WTC11 (cell line): ENCODE measurements around the gene TMEM92. TPM values are rescaled to one million over a fixed set of nuclear protein-coding genes. Genes with fewer than 3 reads are reported as not detected.
"Not testable (repeated sequence)": the region's sequence is repeated elsewhere in the genome, so short reads cannot be mapped to it uniquely, and the experiment has no call there.

Experiments used
- ATAC-seq: fragments of 200-7000 bp; cut with Tn5 transposase; 2 replicates; pipeline ENCODE4 v1.10.0; 2021; ENCODE audit warnings: mild to moderate bottlenecking, moderate library complexity
- CTCF ChIA-PET: fragments of 300-600 bp; sonication (Branson Sonifier 250); formaldehyde crosslinking; loops from one replicate; lab custom pipeline; 2021; ENCODE audit warnings: antibody characterized with exemption; lab: Charles Lee
- POLR2A ChIA-PET: fragments of 350-600 bp; sonication (Branson Sonifier 250); formaldehyde crosslinking; loops from one replicate; lab custom pipeline; 2021; ENCODE audit warnings: antibody characterized with exemption; lab: Charles Lee
- DNase-seq: peaks from one replicate; pipeline ENCODE4 v3.0.0; 2021; ENCODE audit warnings: low spot score
- H3K27ac Mint-ChIP-seq: 2 replicates; pipeline ENCODE4 v1.8.0; 2021; ENCODE audit warnings: mixed read lengths
- H3K27me3 Mint-ChIP-seq: 2 replicates; pipeline ENCODE4 v1.8.0; 2021; ENCODE audit warnings: low read depth, mild to moderate bottlenecking, moderate library complexity, mixed read lengths
- H3K36me3 Mint-ChIP-seq: 2 replicates; pipeline ENCODE4 v1.8.0; 2021; ENCODE audit warnings: mixed read lengths
- H3K4me1 Mint-ChIP-seq: 2 replicates; pipeline ENCODE4 v1.8.0; 2022; ENCODE audit warnings: mixed read lengths
- H3K4me3 Mint-ChIP-seq: 2 replicates; pipeline ENCODE4 v1.8.0; 2021; ENCODE audit warnings: mild to moderate bottlenecking, moderate library complexity, mixed read lengths
- H3K9me3 Mint-ChIP-seq: 2 replicates; pipeline ENCODE4 v1.8.0; 2021; ENCODE audit warnings: mixed read lengths
- ATF6 ChIP-seq: sonication (generic); formaldehyde crosslinking; IDR thresholded peaks from 2 replicates; pipeline ENCODE4 v1.8.1; 2023; ENCODE audit warnings: mild to moderate bottlenecking, missing genetic modification reagents
- CTCF ChIP-seq: fragments of 200-600 bp; IDR thresholded peaks from 2 replicates; pipeline ENCODE4 v1.8.0; 2022; ENCODE audit warnings: antibody characterized with exemption
- FOXP1 ChIP-seq: sonication (generic); formaldehyde crosslinking; IDR thresholded peaks from 2 replicates; pipeline ENCODE4 v1.8.0; 2022; ENCODE audit warnings: missing genetic modification reagents, mild to moderate bottlenecking, moderate library complexity, borderline replicate concordance
- HMGA2 ChIP-seq: fragments of 250-450 bp; sonication (Bioruptor Pico); IDR thresholded peaks from 2 replicates; pipeline ENCODE4 v1.4.0; 2021; ENCODE audit warnings: mild to moderate bottlenecking, moderate library complexity
- IRF2 ChIP-seq: sonication (generic); formaldehyde crosslinking; IDR thresholded peaks from 2 replicates; pipeline ENCODE4 v1.8.0; 2022; ENCODE audit warnings: low read depth, missing genetic modification reagents, borderline replicate concordance
- JUN ChIP-seq: sonication (generic); formaldehyde crosslinking; IDR thresholded peaks from 2 replicates; pipeline ENCODE4 v1.8.0; 2023; ENCODE audit warnings: mild to moderate bottlenecking, missing genetic modification reagents
- MAX ChIP-seq: sonication (generic); formaldehyde crosslinking; IDR thresholded peaks from 2 replicates; pipeline ENCODE4 v1.8.0; 2022; ENCODE audit warnings: mild to moderate bottlenecking, missing genetic modification reagents
- MXD4 ChIP-seq: fragments of 250-450 bp; sonication (Bioruptor Pico); IDR thresholded peaks from 2 replicates; pipeline ENCODE4 v1.8.0; 2021; ENCODE audit warnings: mild to moderate bottlenecking, moderate library complexity, borderline replicate concordance
- NR1H2 ChIP-seq: sonication (generic); formaldehyde crosslinking; IDR thresholded peaks from 2 replicates; pipeline ENCODE4 v1.9.0; 2021; ENCODE audit warnings: mild to moderate bottlenecking, moderate library complexity, missing genetic modification reagents
- NR2C2 ChIP-seq: sonication (generic); formaldehyde crosslinking; IDR thresholded peaks from 2 replicates; pipeline ENCODE4 v1.8.0; 2022; ENCODE audit warnings: mild to moderate bottlenecking, missing genetic modification reagents
- NR3C1 ChIP-seq: sonication (generic); formaldehyde crosslinking; conservative IDR thresholded peaks from 2 replicates; pipeline ENCODE4 v1.8.1; 2023; ENCODE audit warnings: low read depth, mild to moderate bottlenecking, missing genetic modification reagents
- OVOL2 ChIP-seq: fragments of 250-450 bp; sonication (Bioruptor Pico); IDR thresholded peaks from 2 replicates; pipeline ENCODE4 v1.9.0; 2021; ENCODE audit warnings: mild to moderate bottlenecking, borderline replicate concordance
- PRDM15 ChIP-seq: sonication (generic); formaldehyde crosslinking; IDR thresholded peaks from 2 replicates; pipeline ENCODE4 v1.8.0; 2022; ENCODE audit warnings: missing genetic modification reagents
- RELA ChIP-seq: sonication (generic); formaldehyde crosslinking; IDR thresholded peaks from 2 replicates; pipeline ENCODE4 v1.8.1; 2022; ENCODE audit warnings: missing genetic modification reagents, mild to moderate bottlenecking, borderline replicate concordance
- RORB ChIP-seq: fragments of 250-450 bp; sonication (Bioruptor Pico); IDR thresholded peaks from 2 replicates; pipeline ENCODE4 v1.9.0; 2021; ENCODE audit warnings: mild to moderate bottlenecking
- SMAD3 ChIP-seq: sonication (generic); formaldehyde crosslinking; IDR thresholded peaks from 2 replicates; pipeline ENCODE4 v1.8.0; 2022; ENCODE audit warnings: missing genetic modification reagents, mild to moderate bottlenecking, borderline replicate concordance
- SP1 ChIP-seq: sonication (generic); formaldehyde crosslinking; conservative IDR thresholded peaks from 2 replicates; pipeline ENCODE4 v1.8.1; 2022; ENCODE audit warnings: missing genetic modification reagents
- TEAD4 ChIP-seq: sonication (generic); formaldehyde crosslinking; IDR thresholded peaks from 2 replicates; pipeline ENCODE4 v1.8.0; 2022; ENCODE audit warnings: mild to moderate bottlenecking, missing genetic modification reagents
- ZNF121 ChIP-seq: sonication (generic); formaldehyde crosslinking; IDR thresholded peaks from 2 replicates; pipeline ENCODE4 v1.8.0; 2023; ENCODE audit warnings: missing genetic modification reagents
- ZNF219 ChIP-seq: sonication (generic); formaldehyde crosslinking; IDR thresholded peaks from 2 replicates; pipeline ENCODE4 v1.8.0; 2023; ENCODE audit warnings: missing genetic modification reagents, mild to moderate bottlenecking, borderline replicate concordance
- ZNF263 ChIP-seq: sonication (generic); formaldehyde crosslinking; IDR thresholded peaks from 2 replicates; pipeline ENCODE4 v1.8.1; 2022; ENCODE audit warnings: low read depth, mild to moderate bottlenecking, moderate library complexity, missing genetic modification reagents
- ZNF423 ChIP-seq: fragments of 250-450 bp; sonication (Bioruptor Pico); IDR thresholded peaks from 2 replicates; pipeline ENCODE4 v2.1.2; 2022; ENCODE audit warnings: mild to moderate bottlenecking, moderate library complexity
- total RNA-seq: library from RNA; stranded (reverse); gene quantifications from 3 replicates; pipeline ENCODE4 v1.2.3, GENCODE V29; 2021
- TF ChIP-seq, protein P1 (sequence below): sonication (generic); formaldehyde crosslinking; IDR thresholded peaks from 2 replicates; pipeline ENCODE4 v1.8.1; 2022; ENCODE audit warnings: low read depth, mild to moderate bottlenecking, moderate library complexity, missing genetic modification reagents, borderline replicate concordance

Gene TMEM92
- total RNA-seq, 1 experiment from 2014 or later = 9.8 TPM

GRCh38 chr17:50316016-50316587 is 41.8 kb downstream of the TMEM92 start:
- peaks cover 11% of the 10 kb centered on the region for H3K4me1 Mint-ChIP-seq
- peaks cover 9% of the 10 kb centered on the region for H3K27me3 Mint-ChIP-seq
- CTCF ChIA-PET = no interaction called here
- TF ChIP-seq OVOL2 (CRISPR knock-in tag) = no peak
- no peak for TF ChIP-seq CTCF
- TF ChIP-seq ZNF263 (CRISPR knock-in tag) = no peak
- TF ChIP-seq FOXP1 (CRISPR knock-in tag) = no peak
- TF ChIP-seq RELA (CRISPR knock-in tag) = no peak
- TF ChIP-seq PRDM15 (CRISPR knock-in tag) = no peak
- no peak for TF ChIP-seq IRF2 (CRISPR knock-in tag)
- TF ChIP-seq ATF6 = no peak
- no peak for TF ChIP-seq SMAD3 (CRISPR knock-in tag)
- TF ChIP-seq JUN = no peak
- no peak for TF ChIP-seq MXD4
- TF ChIP-seq ZNF219 (CRISPR knock-in tag) = no peak
- TF ChIP-seq, all 79 proteins: peak for 0
- H3K9me3 Mint-ChIP-seq = peaks cover 10% of the 10 kb centered on the region
- H3K27ac Mint-ChIP-seq = no peak overlapping the region
- POLR2A ChIA-PET = no interaction called here
- peaks cover 3% of the 10 kb centered on the region; the same call in 1 of the 2 replicates for H3K36me3 Mint-ChIP-seq
- DNase-seq (no peak), ATAC-seq (no peak)
- H3K4me3 Mint-ChIP-seq = no peak overlapping the region

GRCh38 chr17:50316660-50317059 is 42.4 kb downstream of the TMEM92 start:
- CTCF ChIA-PET = interaction anchor here (0.7 kb wide), 1 partner anchor 148 kb away, joined by 3 read pairs; no protein-coding TSS in a partner anchor
- DNase-seq, H3K27ac Mint-ChIP-seq, H3K4me1 Mint-ChIP-seq, ATAC-seq, POLR2A ChIA-PET, H3K4me3 Mint-ChIP-seq, H3K27me3 Mint-ChIP-seq, H3K36me3 Mint-ChIP-seq, H3K9me3 Mint-ChIP-seq: not testable (repeated sequence)

DNA sequence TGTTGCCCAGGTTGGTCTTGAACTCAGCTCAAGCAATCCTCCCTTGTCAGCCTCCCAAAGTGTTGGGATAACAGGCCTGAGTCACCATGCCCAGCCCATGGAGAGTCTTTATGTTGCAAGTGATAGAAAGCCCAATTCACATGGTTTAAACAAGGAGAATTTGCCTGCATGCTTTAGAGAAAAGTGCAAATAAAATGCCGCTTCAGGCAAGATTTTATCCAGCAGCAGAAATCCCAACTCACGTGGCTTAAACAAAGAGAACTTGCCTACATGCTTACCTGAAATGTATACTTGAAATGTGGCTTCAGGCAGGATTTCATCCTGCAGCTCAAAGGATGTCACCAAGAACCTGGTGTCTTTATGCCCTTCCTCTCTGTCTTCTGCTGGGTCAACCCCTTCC is 42.9 kb downstream of the TMEM92 start:
- ChIA-PET CTCF (interaction anchor here (0.7 to 1.0 kb wide), 2 partner anchors 19 to 148 kb away, joined by 3 read pairs; no protein-coding TSS in a partner anchor), POLR2A (no interaction called here)
- Mint-ChIP-seq H3K36me3 (peaks cover 3% of the 10 kb centered on the region; the same call in 1 of the 2 replicates), H3K27me3 (peaks cover 4% of the 10 kb centered on the region; the same call in 1 of the 2 replicates), H3K4me3 (no peak overlapping the region), H3K27ac (no peak overlapping the region), H3K4me1 (0 out of 2 replicates have a peak, but pooled peaks cover 3% of the 10 kb centered on the region), H3K9me3 (peaks cover 10% of the 10 kb centered on the region)
- DNase-seq (no peak), ATAC-seq (no peak)
- TF ChIP-seq HMGA2 = no peak
- no peak for TF ChIP-seq ZNF423 (CRISPR knock-in tag)
- TF ChIP-seq SP1 (CRISPR knock-in tag) = no peak
- no peak for TF ChIP-seq MAX (CRISPR knock-in tag)
- no peak for TF ChIP-seq NR1H2 (CRISPR knock-in tag)
- TF ChIP-seq FOXP1 (CRISPR knock-in tag) = no peak
- no peak for TF ChIP-seq ZNF121 (CRISPR knock-in tag)
- TF ChIP-seq NR3C1 (CRISPR knock-in tag) = no peak
- TF ChIP-seq RORB = no peak
- TF ChIP-seq, protein P1, sequence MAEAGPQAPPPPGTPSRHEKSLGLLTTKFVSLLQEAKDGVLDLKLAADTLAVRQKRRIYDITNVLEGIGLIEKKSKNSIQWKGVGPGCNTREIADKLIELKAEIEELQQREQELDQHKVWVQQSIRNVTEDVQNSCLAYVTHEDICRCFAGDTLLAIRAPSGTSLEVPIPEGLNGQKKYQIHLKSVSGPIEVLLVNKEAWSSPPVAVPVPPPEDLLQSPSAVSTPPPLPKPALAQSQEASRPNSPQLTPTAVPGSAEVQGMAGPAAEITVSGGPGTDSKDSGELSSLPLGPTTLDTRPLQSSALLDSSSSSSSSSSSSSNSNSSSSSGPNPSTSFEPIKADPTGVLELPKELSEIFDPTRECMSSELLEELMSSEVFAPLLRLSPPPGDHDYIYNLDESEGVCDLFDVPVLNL = no peak
- no peak for TF ChIP-seq TEAD4 (CRISPR knock-in tag)
- TF ChIP-seq NR2C2 (CRISPR knock-in tag) = no peak
